GM21367 (cell line): ENCODE measurements around the gene EXOC6B.

ENCODE experiments used
- ATAC-seq: cut with Tn5 transposase; IDR thresholded peaks from one replicate; pipeline ENCODE4 v1.9.1; 2021; ENCODE audit not compliant: unreplicated experiment

The EXOC6B gene

DNA sequence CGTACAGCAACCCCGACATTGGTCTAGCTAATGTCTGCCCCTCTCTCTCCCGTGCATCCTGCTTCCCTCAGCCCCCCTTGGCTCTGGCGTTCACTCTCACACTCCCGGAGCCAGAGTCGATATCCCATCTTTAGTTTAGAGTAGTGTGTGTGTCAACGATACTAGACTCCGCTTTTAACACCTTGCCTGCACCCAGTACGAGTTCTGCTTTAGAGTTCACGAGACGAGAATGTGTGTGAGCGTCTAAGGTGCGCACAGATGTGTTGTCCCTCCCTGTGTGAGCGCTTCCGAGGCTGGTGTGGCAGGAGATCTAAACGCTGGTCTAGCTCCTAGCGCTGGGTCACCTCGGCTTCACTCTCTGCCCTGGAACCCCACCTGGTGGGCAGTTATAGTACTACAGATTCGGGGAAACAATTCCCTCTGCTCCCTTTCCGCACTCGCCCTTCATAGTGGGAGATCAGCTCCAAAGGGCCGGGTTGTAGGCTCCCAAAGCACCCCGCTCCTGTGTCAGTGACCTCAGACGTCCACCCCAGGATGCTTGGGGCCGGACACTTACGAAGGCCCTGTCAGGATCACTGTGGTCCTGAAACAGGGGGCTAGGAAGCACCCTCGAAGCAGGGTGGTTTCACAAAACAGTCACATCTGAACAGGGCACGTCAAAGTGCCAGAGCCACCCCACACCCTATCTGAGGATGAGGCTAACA, 675.5 kb downstream of the EXOC6B start:
- peak; percentile 73 for ATAC-seq

GRCh38 chr2:72149556-72150156, 676.2 kb downstream of the EXOC6B start:
- ATAC-seq = no peak

DNA sequence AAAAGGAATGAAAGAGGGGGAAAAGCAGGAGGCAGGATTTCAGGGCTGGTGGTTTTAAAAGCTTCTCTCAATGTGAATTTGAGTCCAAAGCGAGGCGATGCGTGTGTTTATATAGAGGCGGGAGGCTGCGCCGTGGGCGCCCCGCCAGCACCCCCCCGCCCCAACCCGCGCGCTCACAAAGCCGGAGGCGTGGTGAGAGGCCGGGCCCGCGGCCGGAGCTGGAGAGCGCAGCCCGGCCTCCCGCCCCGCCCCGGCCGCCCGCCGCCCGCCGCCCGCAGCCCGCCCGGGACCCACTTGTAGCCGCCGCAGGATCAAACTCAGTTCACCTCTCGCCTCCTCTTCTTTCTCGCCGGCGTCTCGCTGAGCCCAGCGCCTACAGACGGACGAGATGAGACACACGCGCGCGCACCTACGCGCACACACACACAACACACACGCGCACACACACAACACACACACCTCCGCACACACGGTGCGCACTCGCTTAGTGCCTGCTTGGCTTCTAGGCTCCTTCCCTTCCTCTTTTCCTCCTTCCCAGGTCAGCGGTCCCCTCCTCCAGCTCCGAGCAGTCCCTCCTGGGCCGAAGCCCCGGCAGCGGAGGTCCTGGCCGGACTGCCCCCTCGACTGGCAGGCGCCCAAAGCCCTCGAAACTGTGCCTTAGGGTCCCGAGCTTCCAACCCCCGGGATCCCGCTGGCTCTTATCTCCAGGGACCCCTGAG, 676.8 kb downstream of the EXOC6B start:
- no peak for ATAC-seq

- no peak for ATAC-seq
Measured at GRCh38 chr2:72148003-72148836, 677.6 kb downstream of the EXOC6B start.

DNA sequence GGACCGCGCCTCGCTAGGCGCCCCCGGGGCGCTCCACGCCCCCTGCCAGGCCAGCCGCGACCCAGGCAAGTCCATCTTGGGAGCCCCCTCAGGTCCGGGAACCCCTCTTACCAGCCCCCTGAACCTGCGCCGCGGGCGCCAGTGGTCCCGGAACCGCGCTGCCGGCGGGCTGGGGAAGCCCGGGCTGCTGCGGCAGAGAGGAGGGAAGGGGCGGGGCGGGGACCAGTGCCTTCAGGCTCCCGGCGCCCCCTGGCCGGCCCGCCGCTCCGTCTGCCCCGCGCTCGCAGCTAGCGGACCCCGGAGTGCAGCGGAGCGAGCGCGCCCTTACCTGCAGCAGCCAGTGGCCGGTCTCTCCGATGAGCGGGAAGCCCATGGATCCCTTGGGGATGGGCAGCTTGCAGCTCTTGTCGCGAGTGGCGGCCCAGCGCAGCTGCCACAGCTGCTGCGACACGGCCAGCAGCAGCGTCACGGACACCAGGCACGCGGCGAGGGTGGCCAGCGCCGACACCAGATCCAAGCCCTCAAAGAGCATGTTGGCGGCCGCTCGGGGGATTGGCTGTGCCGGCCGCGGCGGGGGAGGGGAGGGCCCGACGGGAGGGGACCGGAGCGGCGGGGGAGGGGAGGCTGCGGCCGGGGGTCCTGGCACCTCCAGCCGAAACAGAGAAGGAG, 678.4 kb downstream of the EXOC6B start, which contains the start of gene CYP26B1:
Gene CYP26B1 (minus strand): TSS at position 560 of the 669 bp plus-strand sequence. CDS start 28 bp downstream, at position 532.
- ATAC-seq = no peak

GRCh38 chr2:72146347-72147302, 679.2 kb downstream of the EXOC6B start:
- no peak for ATAC-seq

GRCh38 chr2:72145658-72146329, 680.0 kb downstream of the EXOC6B start:
- no peak for ATAC-seq

DNA sequence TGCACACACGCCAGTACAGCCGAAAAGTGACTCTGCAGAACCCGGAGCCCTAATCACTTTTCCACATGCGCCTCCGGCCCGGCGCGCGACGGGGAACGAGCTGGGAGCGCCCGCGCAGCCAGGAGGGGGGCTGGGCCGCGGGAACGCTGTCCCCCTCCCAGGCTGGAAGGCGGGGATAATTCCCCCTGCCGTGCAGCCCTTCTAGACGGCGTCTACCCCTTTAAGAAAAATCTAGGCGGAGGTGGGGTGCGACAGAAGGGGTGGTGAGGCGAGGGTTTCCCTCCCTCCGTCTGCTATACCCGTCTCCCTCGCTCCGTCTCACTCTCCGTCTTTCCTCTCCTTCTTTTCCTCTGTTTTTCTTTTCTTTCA, 680.6 kb downstream of the EXOC6B start:
- ATAC-seq = no peak

DNA sequence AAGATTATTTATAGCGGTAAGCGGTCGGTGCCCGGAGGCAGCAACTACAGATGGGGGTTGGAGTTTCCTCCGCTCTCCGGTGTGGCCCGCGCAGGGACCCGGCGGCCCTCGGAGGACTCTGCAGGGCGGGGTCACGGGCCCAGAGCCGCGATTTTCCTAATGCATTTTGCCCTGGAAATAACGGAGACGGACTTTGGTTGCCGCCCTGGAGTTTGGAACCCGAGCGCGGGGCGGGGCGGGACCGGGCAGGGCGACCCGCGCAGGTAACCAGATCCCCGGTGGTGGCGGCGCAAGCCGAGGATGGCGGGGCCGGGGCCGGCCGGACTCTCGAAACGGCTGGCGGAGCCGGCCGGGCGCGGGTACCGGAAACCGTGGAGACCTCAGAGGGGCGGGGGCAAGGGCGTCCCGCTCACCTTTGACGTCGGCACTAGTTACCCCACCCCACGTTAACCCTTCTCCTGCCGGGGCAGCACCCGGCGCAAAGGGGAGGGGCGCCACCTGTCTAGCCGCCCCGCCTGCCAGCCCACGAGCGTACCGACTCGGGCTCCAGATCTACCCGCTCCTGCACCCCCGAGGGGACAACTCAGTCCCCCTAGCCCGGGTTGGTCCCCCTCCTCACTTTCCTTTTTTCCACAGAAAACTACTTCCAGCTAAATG, 681.1 kb downstream of the EXOC6B start:
- no peak for ATAC-seq

GRCh38 chr2:72144274-72144631, 681.6 kb downstream of the EXOC6B start:
- ATAC-seq = no peak

- ATAC-seq = no peak
Measured at GRCh38 chr2:72143441-72144273, 682.2 kb downstream of the EXOC6B start.

DNA sequence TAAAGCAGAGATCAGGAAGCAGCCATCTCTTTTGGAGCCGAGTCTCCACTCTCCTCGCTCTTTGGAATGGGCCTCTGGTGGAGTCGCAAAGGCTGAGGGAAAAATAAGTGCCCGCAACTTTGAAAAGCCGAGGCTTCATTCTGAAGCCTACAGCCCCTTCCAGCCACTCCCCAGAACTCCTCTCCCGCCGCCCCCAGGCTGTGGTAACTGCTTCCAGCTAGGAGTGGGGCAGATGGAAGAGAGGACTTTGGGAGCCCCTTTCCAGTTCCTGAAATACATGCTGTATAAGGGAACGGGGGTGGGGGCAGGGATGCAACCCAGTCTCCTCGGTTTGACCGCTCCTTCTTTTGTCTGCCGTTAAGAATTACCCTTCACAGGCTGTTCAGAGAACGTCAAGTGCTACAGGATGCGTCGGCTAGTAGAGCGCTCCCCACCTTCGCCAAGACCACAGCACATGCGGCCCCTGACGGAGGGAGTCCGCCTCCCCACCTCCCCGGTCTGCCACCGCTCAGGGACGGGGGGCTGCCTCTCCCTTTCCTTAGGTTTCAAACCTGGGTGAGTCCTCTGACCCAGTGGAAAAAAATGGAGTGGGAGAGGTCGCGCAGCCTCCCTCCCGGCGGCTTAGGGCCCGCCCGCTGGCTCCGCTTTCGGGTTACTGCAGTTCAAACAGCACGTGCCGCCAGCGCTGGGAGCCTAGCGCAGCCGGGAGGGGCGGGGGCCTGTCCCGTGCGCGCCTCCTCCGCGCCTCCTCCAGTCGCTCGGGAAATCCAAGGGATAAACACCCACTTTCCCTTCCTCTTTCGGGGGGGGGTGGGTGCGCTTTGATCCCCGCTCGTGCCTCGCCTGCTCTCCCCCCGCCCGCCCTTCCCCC, 683.0 kb downstream of the EXOC6B start:
- ATAC-seq = no peak

DNA sequence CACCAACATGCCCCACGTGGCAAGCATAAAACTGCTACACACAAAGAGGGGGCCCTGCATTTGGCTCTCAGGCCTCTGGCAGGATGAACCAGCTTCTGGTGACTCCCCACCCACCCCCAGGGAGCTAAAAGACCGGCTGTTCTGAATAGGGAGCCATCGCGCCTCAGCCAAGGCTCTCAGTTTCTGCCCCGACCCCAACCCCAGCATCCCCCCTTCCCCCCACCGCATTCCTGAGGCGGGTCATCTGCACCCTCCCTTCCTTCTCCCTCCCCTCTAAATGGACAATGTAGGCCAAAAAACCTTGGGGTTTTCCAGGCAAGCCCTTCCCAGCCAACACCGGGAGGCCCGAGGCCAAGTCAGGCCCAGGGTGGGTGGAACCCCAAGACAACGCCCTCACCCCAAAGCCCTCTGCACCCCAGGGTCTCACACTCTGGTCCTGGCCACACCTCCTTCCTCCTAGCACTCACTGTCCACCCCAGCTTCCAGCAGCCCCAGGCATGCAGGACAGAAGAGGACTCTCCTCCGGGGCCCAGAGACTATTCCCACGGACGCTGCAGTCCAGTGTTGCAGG, 683.9 kb downstream of the EXOC6B start:
- no peak for ATAC-seq

DNA sequence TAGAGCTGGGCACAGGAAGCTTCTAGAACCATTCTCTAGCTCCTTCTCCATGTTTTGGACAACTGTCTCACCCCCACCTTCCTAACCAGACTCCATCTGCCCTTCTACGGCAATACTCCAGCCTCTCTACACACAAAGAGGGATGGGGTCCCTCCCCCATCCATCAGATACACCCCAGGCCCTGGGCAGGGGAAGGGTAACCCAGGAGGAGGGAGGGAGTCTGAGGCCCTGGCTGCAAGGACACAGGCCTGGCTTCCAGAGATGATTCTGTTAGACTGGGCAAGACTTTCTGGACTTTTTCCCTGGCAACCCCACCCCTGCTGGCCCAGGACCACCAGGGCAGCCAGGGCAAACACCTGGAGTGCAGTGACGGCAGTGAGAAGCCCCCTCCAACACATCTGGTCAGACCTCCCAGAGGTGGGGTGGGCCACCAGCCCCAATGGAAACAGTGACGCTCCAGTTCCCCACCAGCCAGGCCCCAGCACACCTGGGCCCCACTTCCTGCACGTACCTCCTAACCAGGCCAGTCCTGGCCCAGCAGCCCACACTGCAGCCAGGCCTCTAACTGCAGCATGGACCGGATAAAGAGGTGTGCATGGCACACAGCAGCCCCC, 684.7 kb downstream of the EXOC6B start:
- no peak for ATAC-seq

GRCh38 chr2:72140621-72140960, 685.2 kb downstream of the EXOC6B start:
- no peak for ATAC-seq
